Astrocyte (in vitro differentiated cells and primary cell): ENCODE measurements around the gene SUFU. TPM values are rescaled to one million over a fixed set of nuclear protein-coding genes. Genes with fewer than 3 reads are reported as not detected.
A peak's percentile ranks its signal among the peaks of the same experiment; 100 is the strongest.

ENCODE experiments used
- DNase-seq: peaks from one replicate; pipeline ENCODE4 v3.0.0-alpha.2; 2010; ENCODE audit warnings: low read depth
- FAIRE-seq: peaks from 2 replicates; lab custom pipeline; 2011; peaks lifted over from hg19 to GRCh38; lab: Jason Lieb, UNC
- H2AFZ ChIP-seq: 2 replicates; pipeline ENCODE4 v1.6.0; 2012; ENCODE audit warnings: low read depth, low read length, inconsistent platforms
- H3K27ac ChIP-seq: 2 replicates; pipeline ENCODE4 v1.5.1; 2011; ENCODE audit warnings: low read depth, low read length, inconsistent platforms
- H3K27me3 ChIP-seq: 2 replicates; pipeline ENCODE4 v1.6.0; 2011; ENCODE audit warnings: low read length, inconsistent platforms; ENCODE audit not compliant: insufficient read depth
- H3K36me3 ChIP-seq: 2 replicates; pipeline ENCODE4 v1.5.1; 2011; ENCODE audit warnings: low read length, inconsistent platforms; ENCODE audit not compliant: insufficient read depth
- H3K4me1 ChIP-seq: 2 replicates; pipeline ENCODE4 v1.5.1; 2011; ENCODE audit warnings: low read length, inconsistent platforms; ENCODE audit not compliant: insufficient read depth
- H3K4me2 ChIP-seq: 2 replicates; pipeline ENCODE4 v1.6.0; 2012; ENCODE audit warnings: low read length, inconsistent platforms
- H3K4me3 ChIP-seq: 2 replicates; pipeline ENCODE4 v1.5.1; 2011; ENCODE audit warnings: low read depth, mild to moderate bottlenecking, low read length, inconsistent platforms; ENCODE audit not compliant: insufficient read depth
- H3K79me2 ChIP-seq: 2 replicates; pipeline ENCODE4 v1.6.0; 2012; ENCODE audit warnings: mild to moderate bottlenecking, low read length, inconsistent platforms; ENCODE audit not compliant: insufficient read depth
- H3K9ac ChIP-seq: 2 replicates; pipeline ENCODE4 v1.6.0; 2012; ENCODE audit warnings: mild to moderate bottlenecking, low read length, inconsistent platforms
- H3K9me3 ChIP-seq: 2 replicates; pipeline ENCODE4 v1.5.1; 2012; ENCODE audit warnings: low read depth, mild to moderate bottlenecking, low read length, inconsistent platforms; ENCODE audit not compliant: insufficient read depth
- H4K20me1 ChIP-seq: 2 replicates; pipeline ENCODE4 v1.6.0; 2012; ENCODE audit warnings: low read length, inconsistent platforms; ENCODE audit not compliant: insufficient read depth
- H3K27ac Mint-ChIP-seq: one replicate; pipeline ENCODE4 v1.8.0; 2021; ENCODE audit warnings: mild to moderate bottlenecking, mixed read lengths; ENCODE audit not compliant: unreplicated experiment
- H3K27me3 Mint-ChIP-seq: one replicate; pipeline ENCODE4 v1.8.0; 2021; ENCODE audit warnings: low read depth, mixed read lengths; ENCODE audit not compliant: unreplicated experiment
- H3K36me3 Mint-ChIP-seq: one replicate; pipeline ENCODE4 v1.8.0; 2021; ENCODE audit warnings: low read depth, mixed read lengths; ENCODE audit not compliant: unreplicated experiment
- H3K4me1 Mint-ChIP-seq: one replicate; pipeline ENCODE4 v1.8.0; 2021; ENCODE audit warnings: low read depth, mixed read lengths; ENCODE audit not compliant: unreplicated experiment
- H3K4me3 Mint-ChIP-seq: one replicate; pipeline ENCODE4 v1.8.0; 2021; ENCODE audit warnings: mild to moderate bottlenecking, moderate library complexity, mixed read lengths; ENCODE audit not compliant: unreplicated experiment
- H3K9me3 Mint-ChIP-seq: one replicate; pipeline ENCODE4 v1.8.0; 2021; ENCODE audit warnings: mild to moderate bottlenecking, mixed read lengths; ENCODE audit not compliant: unreplicated experiment
- CTCF ChIP-seq: IDR thresholded peaks from 2 replicates; pipeline ENCODE4 v1.5.1; 2011; ENCODE audit warnings: low read depth, mild to moderate bottlenecking, inconsistent platforms, low read length, moderate library complexity; ENCODE audit not compliant: insufficient read depth
- EZH2 ChIP-seq: IDR thresholded peaks from 2 replicates; pipeline ENCODE4 v1.6.1; 2012; ENCODE audit warnings: mild to moderate bottlenecking, low read length, inconsistent platforms; ENCODE audit not compliant: insufficient read depth
- total RNA-seq: library from RNA; stranded (reverse); gene quantifications from 2 replicates; pipeline ENCODE4 v1.2.1, GENCODE V29; 2021

SUFU gene
- total RNA-seq, 1 donor from 2014 or later = 25.8 TPM

- H3K4me1 ChIP-seq = no peaks in the 10 kb centered on the region
- peak overlapping the region; percentile 30 for H3K27ac Mint-ChIP-seq
- peaks cover 4% of the 10 kb centered on the region for H3K36me3 Mint-ChIP-seq
- DNase-seq (no peak), FAIRE-seq (no peak)
- H3K9me3 Mint-ChIP-seq = no peaks in the 10 kb centered on the region
- H3K4me2 ChIP-seq = no peak overlapping the region
- H3K79me2 ChIP-seq = no peaks in the 10 kb centered on the region
- H3K36me3 ChIP-seq = peaks cover 7% of the 10 kb centered on the region
- H2AFZ ChIP-seq = no peak overlapping the region
- H3K4me1 Mint-ChIP-seq = peaks cover 7% of the 10 kb centered on the region
- peaks cover 3% of the 10 kb centered on the region for H3K27me3 Mint-ChIP-seq
- no peak overlapping the region for H3K4me3 ChIP-seq
- no peak overlapping the region for H3K4me3 Mint-ChIP-seq
- H3K27me3 ChIP-seq = no peaks in the 10 kb centered on the region
- H3K9me3 ChIP-seq = no peaks in the 10 kb centered on the region
- no peak overlapping the region for H3K27ac ChIP-seq
- H4K20me1 ChIP-seq = peaks cover 17% of the 10 kb centered on the region
- no peak for TF ChIP-seq CTCF
- no peak for TF ChIP-seq EZH2
- H3K9ac ChIP-seq = no peak overlapping the region
Measured at GRCh38 chr10:102475451-102476040, 28.2 kb upstream of the SUFU start.

DNA sequence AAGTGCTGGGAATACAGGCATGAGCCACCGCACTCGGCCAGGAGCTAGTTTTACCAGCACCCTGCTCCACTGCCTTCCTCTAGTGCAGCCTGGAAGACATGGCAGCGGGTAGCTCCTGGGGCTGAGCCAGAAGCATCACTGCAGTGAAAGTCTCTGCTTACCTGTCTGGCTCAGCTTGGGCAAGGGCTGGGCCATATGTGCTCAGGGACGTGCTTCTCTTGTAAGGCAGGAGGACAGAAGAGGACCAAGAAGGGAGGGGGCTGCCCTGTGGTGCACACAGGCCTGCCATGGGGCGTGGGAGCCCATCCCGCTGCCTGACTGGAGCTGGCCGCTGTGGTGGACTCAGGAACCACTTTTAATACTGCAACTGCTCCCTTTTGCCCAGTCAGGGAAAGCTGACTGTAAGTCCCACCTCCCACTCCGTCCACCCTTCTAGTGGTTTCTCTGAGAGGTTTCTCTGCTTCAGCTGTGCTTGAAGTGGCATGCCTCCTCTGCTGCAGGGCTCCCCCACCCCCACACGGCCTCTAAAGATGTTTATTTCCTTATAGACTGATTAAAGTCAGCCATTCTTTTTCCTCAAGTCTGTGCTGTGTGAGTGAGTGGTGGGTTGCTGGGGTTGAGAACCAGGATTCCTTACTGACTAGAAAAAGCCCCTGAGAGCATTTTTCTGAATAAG lies 27.2 kb upstream of the SUFU start:
- Histone ChIP-seq H3K4me1 (no peaks in the 10 kb centered on the region), H3K79me2 (no peaks in the 10 kb centered on the region), H3K9ac (no peak overlapping the region), H3K4me2 (no peak overlapping the region), H3K27me3 (no peaks in the 10 kb centered on the region), H3K36me3 (peaks cover 13% of the 10 kb centered on the region), H3K27ac (no peak overlapping the region), H3K4me3 (no peak overlapping the region), H2AFZ (no peak overlapping the region), H3K9me3 (no peaks in the 10 kb centered on the region), H4K20me1 (peaks cover 24% of the 10 kb centered on the region)
- no peak for FAIRE-seq
- H3K4me1 Mint-ChIP-seq = peaks cover 7% of the 10 kb centered on the region
- TF ChIP-seq EZH2 (no peak), CTCF (no peak)
- H3K4me3 Mint-ChIP-seq = no peak overlapping the region
- no peak overlapping the region for H3K27ac Mint-ChIP-seq
- H3K36me3 Mint-ChIP-seq = peaks cover 9% of the 10 kb centered on the region
- H3K9me3 Mint-ChIP-seq = no peaks in the 10 kb centered on the region
- H3K27me3 Mint-ChIP-seq = no peaks in the 10 kb centered on the region
- no peak for DNase-seq

GRCh38 chr10:102479651-102480050 lies 24.1 kb upstream of the SUFU start:
- H3K36me3 Mint-ChIP-seq = peaks cover 12% of the 10 kb centered on the region
- Histone ChIP-seq H3K4me3 (no peak overlapping the region), H3K27ac (no peak overlapping the region), H3K4me1 (no peaks in the 10 kb centered on the region), H3K27me3 (no peaks in the 10 kb centered on the region), H3K9ac (no peak overlapping the region), H2AFZ (no peak overlapping the region), H3K4me2 (no peak overlapping the region), H3K79me2 (no peaks in the 10 kb centered on the region), H3K36me3 (peaks cover 41% of the 10 kb centered on the region), H4K20me1 (peaks cover 42% of the 10 kb centered on the region), H3K9me3 (no peaks in the 10 kb centered on the region)
- H3K27ac Mint-ChIP-seq = no peak overlapping the region
- no peaks in the 10 kb centered on the region for H3K9me3 Mint-ChIP-seq
- no peak for FAIRE-seq
- no peak overlapping the region for H3K4me3 Mint-ChIP-seq
- no peaks in the 10 kb centered on the region for H3K27me3 Mint-ChIP-seq
- peaks cover 4% of the 10 kb centered on the region for H3K4me1 Mint-ChIP-seq
- TF ChIP-seq CTCF (no peak), EZH2 (no peak)
- no peak for DNase-seq
